Measurements from ENCODE around the gene IRGQ.

The IRGQ gene

DNA sequence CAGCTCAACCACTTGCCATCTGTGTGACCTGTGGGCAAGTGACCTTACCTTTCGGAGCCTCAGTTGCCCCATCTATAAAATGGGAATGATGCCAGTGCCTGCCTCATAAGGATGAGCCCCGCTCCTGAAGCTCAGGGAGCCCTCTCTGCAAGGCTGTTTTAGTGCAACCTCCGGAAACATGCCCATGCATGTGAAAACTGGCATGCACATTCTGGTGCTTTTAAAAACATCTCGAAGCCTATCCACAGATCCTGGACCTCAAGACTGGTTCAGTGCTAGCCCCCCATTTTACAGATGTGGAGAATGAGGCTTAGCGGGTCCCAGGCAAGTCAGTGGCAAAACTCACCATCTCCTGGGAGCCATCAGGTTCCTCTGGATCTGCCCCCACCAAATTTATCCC is 38.1 kb upstream of the IRGQ start:
- no peak overlapping the region for H3K4me3 Mint-ChIP-seq
- H3K27me3 Mint-ChIP-seq, result peaks cover 32% of the 10 kb centered on the region
- no peaks in the 10 kb centered on the region for H3K36me3 Mint-ChIP-seq (ENCODE audit: low read depth)
- H3K4me1 Mint-ChIP-seq (ENCODE audit: low read depth), result peaks cover 6% of the 10 kb centered on the region
- no peak for DNase-seq
- no peak overlapping the region for H3K27ac Mint-ChIP-seq
- H3K9me3 Mint-ChIP-seq, result no peaks in the 10 kb centered on the region

GRCh38 chr19:43633520-43633919 is 37.6 kb upstream of the IRGQ start:
- no peak overlapping the region for H3K4me3 Mint-ChIP-seq
- no peak for DNase-seq
- H3K9me3 Mint-ChIP-seq, result no peaks in the 10 kb centered on the region
- peaks cover 27% of the 10 kb centered on the region for H3K27me3 Mint-ChIP-seq
- H3K36me3 Mint-ChIP-seq (ENCODE audit: low read depth), result no peaks in the 10 kb centered on the region
- H3K27ac Mint-ChIP-seq, result no peak overlapping the region
- peaks cover 3% of the 10 kb centered on the region for H3K4me1 Mint-ChIP-seq (ENCODE audit: low read depth)

- Mint-ChIP-seq H3K4me3 (no peak overlapping the region), H3K27ac (no peak overlapping the region), H3K4me1 (ENCODE audit: low read depth) (peaks cover 3% of the 10 kb centered on the region), H3K9me3 (no peaks in the 10 kb centered on the region), H3K27me3 (peaks cover 22% of the 10 kb centered on the region), H3K36me3 (ENCODE audit: low read depth) (no peaks in the 10 kb centered on the region)
- DNase-seq, result no peak
These were observed 35.6 kb upstream of the IRGQ start for GRCh38 chr19:43631491-43631890.

GRCh38 chr19:43628646-43629326 is 32.9 kb upstream of the IRGQ start:
- Mint-ChIP-seq H3K4me3 (no peak overlapping the region), H3K27ac (no peak overlapping the region), H3K9me3 (no peaks in the 10 kb centered on the region), H3K27me3 (peaks cover 15% of the 10 kb centered on the region), H3K36me3 (ENCODE audit: low read depth) (no peaks in the 10 kb centered on the region), H3K4me1 (ENCODE audit: low read depth) (peaks cover 15% of the 10 kb centered on the region)
- DNase-seq, result no peak

- no peaks in the 10 kb centered on the region for H3K9me3 Mint-ChIP-seq
- peaks cover 15% of the 10 kb centered on the region for H3K27me3 Mint-ChIP-seq
- DNase-seq, result no peak
- H3K4me1 Mint-ChIP-seq (ENCODE audit: low read depth), result peaks cover 15% of the 10 kb centered on the region
- H3K4me3 Mint-ChIP-seq, result no peak overlapping the region
- no peaks in the 10 kb centered on the region for H3K36me3 Mint-ChIP-seq (ENCODE audit: low read depth)
- no peak overlapping the region for H3K27ac Mint-ChIP-seq
These were observed 30.9 kb upstream of the IRGQ start for GRCh38 chr19:43626838-43627237.

DNA sequence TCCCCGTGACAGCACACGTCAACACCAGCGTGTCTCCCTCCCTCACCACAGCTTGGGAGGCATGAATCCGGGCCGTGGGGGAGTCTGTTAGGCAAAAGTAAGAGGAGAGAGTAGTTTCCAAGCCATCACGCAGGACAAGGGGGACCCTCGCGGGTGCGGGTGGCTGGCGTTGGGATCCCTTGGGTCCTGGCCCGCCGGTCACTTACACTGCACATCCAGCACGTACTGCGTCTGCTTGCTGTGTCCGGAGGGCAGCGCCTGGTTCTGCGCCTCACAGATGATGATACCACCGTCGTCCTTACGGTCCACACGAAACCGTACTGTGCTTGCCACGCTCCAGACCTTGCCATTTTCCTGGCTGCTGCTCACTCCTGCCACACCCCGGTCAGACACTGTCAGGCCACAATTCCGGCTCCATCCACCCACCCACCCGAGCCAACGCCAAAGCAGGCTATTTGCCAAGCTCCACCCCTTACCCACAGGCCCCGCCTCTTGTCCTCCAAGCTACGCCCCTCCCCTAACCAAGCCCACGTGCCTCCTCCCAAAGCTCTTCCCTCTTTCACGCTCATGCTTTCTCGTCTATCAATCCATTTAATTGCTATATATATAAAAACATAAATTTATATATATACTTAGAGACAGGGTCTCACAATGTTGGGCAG is 30.1 kb upstream of the IRGQ start:
- Mint-ChIP-seq H3K36me3 (ENCODE audit: low read depth) (no peaks in the 10 kb centered on the region), H3K27ac (no peak overlapping the region), H3K9me3 (no peaks in the 10 kb centered on the region), H3K4me1 (ENCODE audit: low read depth) (peaks cover 17% of the 10 kb centered on the region), H3K4me3 (no peak overlapping the region), H3K27me3 (peaks cover 15% of the 10 kb centered on the region)
- DNase-seq, result no peak

DNA sequence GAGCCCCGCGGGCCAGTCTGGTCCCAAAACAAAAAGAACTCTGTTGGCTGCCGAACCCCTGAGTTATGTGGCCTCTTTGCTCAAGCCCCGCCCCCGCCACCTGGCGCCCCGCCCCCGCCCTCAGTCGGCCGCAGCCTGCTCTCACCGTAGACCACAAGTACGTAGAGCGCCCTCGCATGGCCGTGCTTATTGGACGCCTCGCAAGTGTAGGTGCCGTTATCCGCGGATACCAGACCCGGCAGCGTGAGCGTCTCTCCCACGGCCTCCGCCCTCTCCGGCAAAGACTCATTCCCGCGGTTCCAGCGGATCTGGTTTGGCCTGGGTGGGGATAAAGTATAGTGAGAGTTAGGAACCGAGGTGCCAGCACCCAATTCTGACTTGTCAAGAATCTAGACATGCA is 29.0 kb upstream of the IRGQ start:
- Mint-ChIP-seq H3K4me3 (no peak overlapping the region), H3K9me3 (no peaks in the 10 kb centered on the region)
- peak; percentile 87 for DNase-seq

GRCh38 chr19:43623889-43624670 is 28.1 kb upstream of the IRGQ start:
- Mint-ChIP-seq H3K27me3 (peaks cover 15% of the 10 kb centered on the region), H3K27ac (no peak overlapping the region), H3K9me3 (no peaks in the 10 kb centered on the region), H3K4me1 (ENCODE audit: low read depth) (peaks cover 30% of the 10 kb centered on the region), H3K36me3 (ENCODE audit: low read depth) (peaks cover 14% of the 10 kb centered on the region), H3K4me3 (no peak overlapping the region)
- no peak for DNase-seq

More for the DNA sequence above, 29.0 kb upstream of the IRGQ start:
- no peak overlapping the region for H3K27ac Mint-ChIP-seq
- H3K36me3 Mint-ChIP-seq (ENCODE audit: low read depth), result peaks cover 8% of the 10 kb centered on the region
- H3K27me3 Mint-ChIP-seq, result peaks cover 15% of the 10 kb centered on the region
- H3K4me1 Mint-ChIP-seq (ENCODE audit: low read depth), result peaks cover 27% of the 10 kb centered on the region

GRCh38 chr19:43622956-43623355 is 27.0 kb upstream of the IRGQ start:
- Mint-ChIP-seq H3K27me3 (peaks cover 15% of the 10 kb centered on the region), H3K36me3 (ENCODE audit: low read depth) (peaks cover 18% of the 10 kb centered on the region)

GRCh38 chr19:43622070-43622469 is 26.1 kb upstream of the IRGQ start:
- Mint-ChIP-seq H3K27me3 (peaks cover 7% of the 10 kb centered on the region), H3K36me3 (ENCODE audit: low read depth) (peaks cover 18% of the 10 kb centered on the region), H3K27ac (no peak overlapping the region), H3K9me3 (no peaks in the 10 kb centered on the region), H3K4me3 (no peak overlapping the region), H3K4me1 (ENCODE audit: low read depth) (peaks cover 38% of the 10 kb centered on the region)
- DNase-seq, result no peak

More at GRCh38 chr19:43622956-43623355, 27.0 kb upstream of the IRGQ start:
- Mint-ChIP-seq H3K4me3 (no peak overlapping the region), H3K4me1 (ENCODE audit: low read depth) (peaks cover 37% of the 10 kb centered on the region), H3K9me3 (no peaks in the 10 kb centered on the region), H3K27ac (no peak overlapping the region)
- DNase-seq, result no peak

GRCh38 chr19:43620061-43621001 is 24.4 kb upstream of the IRGQ start:
- H3K4me1 Mint-ChIP-seq (ENCODE audit: low read depth), result peaks cover 36% of the 10 kb centered on the region
- no peaks in the 10 kb centered on the region for H3K27me3 Mint-ChIP-seq
- DNase-seq, result no peak
- peaks cover 18% of the 10 kb centered on the region for H3K36me3 Mint-ChIP-seq (ENCODE audit: low read depth)
- no peaks in the 10 kb centered on the region for H3K9me3 Mint-ChIP-seq
- H3K27ac Mint-ChIP-seq, result peak overlapping the region; percentile 100
- peak overlapping the region; percentile 93 for H3K4me3 Mint-ChIP-seq

DNA sequence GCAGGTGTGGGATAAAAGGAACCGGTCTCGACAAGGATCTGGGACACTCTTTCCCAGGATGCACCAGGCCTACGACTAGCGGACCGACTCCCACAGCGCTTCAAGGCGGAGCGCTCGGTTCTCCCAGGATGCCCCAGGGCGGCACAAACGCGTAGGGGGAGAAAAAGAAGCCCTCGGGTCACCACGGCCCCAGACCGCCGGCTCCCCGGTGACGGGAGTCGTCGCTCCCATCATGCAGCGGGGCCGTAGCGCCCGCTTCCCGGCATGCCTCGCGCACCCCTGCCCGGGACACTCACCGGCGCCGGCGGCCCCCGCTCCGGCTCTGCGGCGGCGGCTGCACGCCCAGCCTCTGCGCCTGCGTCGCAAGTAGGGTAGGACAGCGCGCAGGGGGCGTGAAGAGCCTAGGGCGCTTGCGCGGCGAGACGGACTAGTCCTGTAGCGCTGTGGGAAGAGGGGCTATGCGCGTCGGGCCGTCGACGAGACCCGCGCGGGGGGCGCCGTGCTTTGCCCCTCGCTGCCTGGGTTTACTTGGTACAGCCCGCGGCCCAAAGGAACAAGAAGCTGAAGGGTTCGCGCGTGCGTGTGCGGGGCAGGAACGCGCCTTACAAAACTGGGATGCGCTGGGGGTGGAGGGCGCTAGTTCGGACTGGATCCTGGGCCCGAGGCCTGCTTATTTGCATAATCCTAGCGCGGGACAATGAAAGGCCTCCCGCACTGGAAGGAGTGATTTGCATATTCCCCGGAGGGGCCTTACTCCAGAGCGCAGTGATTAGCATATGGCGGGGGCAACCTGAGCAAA is 23.5 kb upstream of the IRGQ start, which contains the start of gene ZNF428:
TSS of gene ZNF428 (minus strand) at position 368 of the 799 bp plus-strand sequence. CDS start 5,325 bp downstream, outside the sequence.
- H3K4me1 Mint-ChIP-seq (ENCODE audit: low read depth), result peaks cover 29% of the 10 kb centered on the region
- H3K27ac Mint-ChIP-seq, result peak within 1 kb of the TSS; percentile 100
- H3K4me3 Mint-ChIP-seq, result peak within 1 kb of the TSS; percentile 93
- H3K9me3 Mint-ChIP-seq, result no peaks in the 10 kb centered on the region
- peaks cover 18% of the 10 kb centered on the region for H3K36me3 Mint-ChIP-seq (ENCODE audit: low read depth)
- no peaks in the 10 kb centered on the region for H3K27me3 Mint-ChIP-seq
- peak; percentile 92 for DNase-seq

- peak overlapping the region; percentile 100 for H3K27ac Mint-ChIP-seq
- no peak for DNase-seq
These were observed 23.0 kb upstream of the IRGQ start for GRCh38 chr19:43618921-43619261.

More at GRCh38 chr19:43618921-43619261, 23.0 kb upstream of the IRGQ start:
- Mint-ChIP-seq H3K4me1 (ENCODE audit: low read depth) (peaks cover 28% of the 10 kb centered on the region), H3K27me3 (no peaks in the 10 kb centered on the region), H3K9me3 (no peaks in the 10 kb centered on the region), H3K36me3 (ENCODE audit: low read depth) (peaks cover 24% of the 10 kb centered on the region), H3K4me3 (peak overlapping the region; percentile 93)

Measured in activated T-cell treated with anti-CD3 and anti-CD28 coated beads, Interleukin-2, amount 50 U/mL, for 24 hours (primary cell).